ENCODE measurements around the gene C10orf90. TPM values are rescaled to one million over a fixed set of nuclear protein-coding genes. Genes with fewer than 3 reads are reported as not detected.

The C10orf90 gene
- total RNA-seq, 1 donor from 2014 or later = 0.89 TPM

DNA sequence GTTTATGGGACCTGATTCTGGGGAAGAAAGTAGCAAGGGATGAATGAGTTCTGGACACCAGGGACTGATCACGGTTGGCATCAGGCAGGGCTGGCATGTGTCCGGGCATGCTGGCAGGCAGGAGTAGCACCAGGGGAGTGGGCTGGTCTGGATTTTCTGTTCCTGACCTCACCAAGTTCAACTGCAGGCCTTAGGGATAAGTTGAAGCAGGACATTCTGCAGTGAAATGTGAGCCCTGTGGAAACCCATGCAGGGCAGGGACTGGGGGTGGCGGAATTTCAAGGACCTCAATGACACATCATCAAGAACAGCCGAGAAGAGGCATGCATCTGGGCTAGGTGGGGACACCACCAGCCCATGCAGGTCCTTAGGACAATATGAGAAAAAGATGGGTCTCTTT lies 202.0 kb downstream of the C10orf90 start:
- Mint-ChIP-seq H3K27ac (ENCODE audit: unreplicated experiment) (no peak overlapping the region), H3K27me3 (ENCODE audit: low read depth) (no peaks in the 10 kb centered on the region), H3K4me1 (peaks cover 11% of the 10 kb centered on the region), H3K36me3 (ENCODE audit: low read depth) (no peaks in the 10 kb centered on the region), H3K9me3 (no peaks in the 10 kb centered on the region), H3K4me3 (no peak overlapping the region)
- TF ChIP-seq, protein P1, sequence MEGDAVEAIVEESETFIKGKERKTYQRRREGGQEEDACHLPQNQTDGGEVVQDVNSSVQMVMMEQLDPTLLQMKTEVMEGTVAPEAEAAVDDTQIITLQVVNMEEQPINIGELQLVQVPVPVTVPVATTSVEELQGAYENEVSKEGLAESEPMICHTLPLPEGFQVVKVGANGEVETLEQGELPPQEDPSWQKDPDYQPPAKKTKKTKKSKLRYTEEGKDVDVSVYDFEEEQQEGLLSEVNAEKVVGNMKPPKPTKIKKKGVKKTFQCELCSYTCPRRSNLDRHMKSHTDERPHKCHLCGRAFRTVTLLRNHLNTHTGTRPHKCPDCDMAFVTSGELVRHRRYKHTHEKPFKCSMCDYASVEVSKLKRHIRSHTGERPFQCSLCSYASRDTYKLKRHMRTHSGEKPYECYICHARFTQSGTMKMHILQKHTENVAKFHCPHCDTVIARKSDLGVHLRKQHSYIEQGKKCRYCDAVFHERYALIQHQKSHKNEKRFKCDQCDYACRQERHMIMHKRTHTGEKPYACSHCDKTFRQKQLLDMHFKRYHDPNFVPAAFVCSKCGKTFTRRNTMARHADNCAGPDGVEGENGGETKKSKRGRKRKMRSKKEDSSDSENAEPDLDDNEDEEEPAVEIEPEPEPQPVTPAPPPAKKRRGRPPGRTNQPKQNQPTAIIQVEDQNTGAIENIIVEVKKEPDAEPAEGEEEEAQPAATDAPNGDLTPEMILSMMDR (conservative IDR thresholded peaks at IDR 0.05) = no peak
- DNase-seq (ENCODE audit: low read depth, low spot score) = no peak

DNA sequence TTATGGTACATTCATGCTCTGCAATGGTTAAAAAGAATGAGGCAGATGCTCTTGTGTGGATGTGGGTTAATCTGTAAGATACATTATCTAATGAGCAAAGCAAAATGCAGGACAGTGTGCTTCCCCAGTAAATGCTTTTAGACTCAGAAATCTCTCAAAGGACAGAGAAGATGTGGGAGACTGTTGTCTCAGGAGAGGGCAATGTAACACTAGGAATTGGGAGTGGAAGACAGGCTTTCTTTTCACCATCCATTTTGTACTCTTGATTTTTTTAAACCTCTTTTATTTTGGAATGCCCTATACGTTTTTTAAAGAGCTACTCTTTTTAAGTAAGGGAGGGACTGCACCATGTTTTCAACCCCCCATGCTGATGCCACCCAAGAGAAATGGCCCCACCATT lies 204.7 kb downstream of the C10orf90 start:
- H3K4me3 Mint-ChIP-seq = no peak overlapping the region
- DNase-seq (ENCODE audit: low read depth, low spot score) = no peak
- no peaks in the 10 kb centered on the region for H3K36me3 Mint-ChIP-seq (ENCODE audit: low read depth)
- TF ChIP-seq, protein P1 (conservative IDR thresholded peaks at IDR 0.05) = no peak
- H3K27me3 Mint-ChIP-seq (ENCODE audit: low read depth) = no peaks in the 10 kb centered on the region
- no peak overlapping the region for H3K27ac Mint-ChIP-seq (ENCODE audit: unreplicated experiment)
- peaks cover 13% of the 10 kb centered on the region for H3K4me1 Mint-ChIP-seq
- peaks cover 8% of the 10 kb centered on the region for H3K9me3 Mint-ChIP-seq

DNA sequence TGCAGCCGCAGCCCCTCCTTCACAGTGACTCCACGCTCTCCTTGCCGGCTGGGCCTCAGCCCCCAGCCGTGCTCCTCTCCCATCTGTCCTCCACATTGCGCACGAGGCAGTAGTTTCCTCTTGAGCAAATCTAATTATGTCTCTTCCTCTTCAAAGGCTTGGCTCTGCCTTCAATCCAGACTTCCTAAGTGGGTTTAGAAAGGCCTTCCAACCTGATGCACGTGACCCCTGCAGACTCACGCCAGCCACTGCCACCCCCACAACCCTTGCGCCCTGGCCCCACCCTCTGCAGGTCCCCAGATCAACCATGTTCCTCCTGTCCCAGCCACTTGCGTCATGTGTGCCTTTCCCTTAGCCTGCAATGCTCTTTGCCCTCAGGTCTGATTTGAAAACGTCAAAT lies 207.2 kb downstream of the C10orf90 start:
- Mint-ChIP-seq H3K27me3 (ENCODE audit: low read depth) (no peaks in the 10 kb centered on the region), H3K4me1 (peaks cover 5% of the 10 kb centered on the region), H3K4me3 (no peak overlapping the region), H3K36me3 (ENCODE audit: low read depth) (no peaks in the 10 kb centered on the region), H3K27ac (ENCODE audit: unreplicated experiment) (peak overlapping the region; percentile 94), H3K9me3 (peaks cover 8% of the 10 kb centered on the region)
- DNase-seq (ENCODE audit: low read depth, low spot score) = no peak
- TF ChIP-seq, protein P1 (conservative IDR thresholded peaks at IDR 0.05) = no peak

DNA sequence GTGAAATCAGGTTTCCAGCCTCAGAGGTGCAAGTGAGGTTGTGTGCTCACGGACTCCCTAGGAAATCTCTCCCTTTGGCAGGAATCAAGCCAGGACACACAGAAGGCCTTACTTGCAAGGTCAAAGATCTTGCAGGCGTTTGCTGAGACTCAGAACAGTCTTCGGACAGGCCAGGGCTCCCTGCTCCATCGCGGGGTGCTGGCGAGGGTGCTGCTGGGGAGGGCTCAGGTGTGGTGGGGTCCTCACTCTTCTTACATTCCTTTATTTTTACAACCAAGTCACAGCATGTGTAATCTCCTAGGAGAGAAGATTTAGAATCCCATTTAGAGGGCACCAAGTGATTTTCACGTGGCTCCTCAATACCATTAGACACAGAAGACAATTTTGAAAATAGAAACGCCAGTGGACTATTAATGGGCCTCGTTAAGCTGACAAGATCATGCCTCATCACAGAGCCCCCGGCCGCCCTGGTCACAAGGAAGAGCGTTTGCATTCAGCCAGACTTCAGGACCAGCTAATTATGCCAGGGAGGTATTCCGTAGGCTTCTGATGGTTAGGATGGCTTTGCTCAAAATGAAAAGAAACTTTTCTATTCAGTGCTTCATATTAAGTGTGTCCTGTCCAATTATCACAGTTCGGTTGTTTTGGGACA lies 209.1 kb downstream of the C10orf90 start:
- TF ChIP-seq, protein P1 (conservative IDR thresholded peaks at IDR 0.05) = no peak
- H3K4me3 Mint-ChIP-seq = no peak overlapping the region
- H3K4me1 Mint-ChIP-seq = peaks cover 5% of the 10 kb centered on the region
- H3K27me3 Mint-ChIP-seq (ENCODE audit: low read depth) = no peaks in the 10 kb centered on the region
- H3K9me3 Mint-ChIP-seq = peaks cover 8% of the 10 kb centered on the region
- no peaks in the 10 kb centered on the region for H3K36me3 Mint-ChIP-seq (ENCODE audit: low read depth)
- no peak overlapping the region for H3K27ac Mint-ChIP-seq (ENCODE audit: unreplicated experiment)
- DNase-seq (ENCODE audit: low read depth, low spot score) = no peak

DNA sequence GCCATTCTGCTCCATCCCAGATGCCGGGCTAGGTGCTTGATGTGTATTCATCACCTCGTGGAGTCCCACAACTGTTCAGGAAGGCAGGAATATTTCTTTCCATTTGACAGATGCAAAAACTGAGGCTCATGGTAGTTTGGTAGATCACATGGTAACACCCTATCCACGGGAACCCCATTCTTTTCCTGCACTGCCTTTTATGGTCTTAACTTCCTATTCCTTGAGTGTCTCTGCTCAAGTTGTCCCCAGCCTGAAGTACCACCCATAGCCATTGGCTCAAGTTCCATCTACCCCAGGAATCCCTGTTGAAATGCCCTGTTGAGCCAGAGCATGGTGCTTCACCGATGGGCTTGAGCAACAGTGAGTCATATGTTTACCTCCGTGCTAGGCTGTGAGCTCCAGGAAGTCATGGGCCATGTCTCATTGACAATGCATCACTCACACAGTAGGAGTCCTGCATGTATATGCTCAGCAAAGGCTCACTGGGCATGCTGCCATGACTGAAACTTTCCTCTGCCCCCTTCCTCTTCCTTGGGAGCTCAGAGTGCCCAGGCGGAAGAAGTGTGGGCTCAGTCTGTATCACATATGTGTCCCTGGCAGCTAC lies 210.5 kb downstream of the C10orf90 start:
- Mint-ChIP-seq H3K27ac (ENCODE audit: unreplicated experiment) (no peak overlapping the region), H3K27me3 (ENCODE audit: low read depth) (no peaks in the 10 kb centered on the region), H3K4me1 (peaks cover 5% of the 10 kb centered on the region), H3K36me3 (ENCODE audit: low read depth) (no peaks in the 10 kb centered on the region), H3K4me3 (no peak overlapping the region), H3K9me3 (peaks cover 8% of the 10 kb centered on the region)
- TF ChIP-seq, protein P1 (conservative IDR thresholded peaks at IDR 0.05) = no peak
- no peak for DNase-seq (ENCODE audit: low read depth, low spot score)

All from neural crest cell (in vitro differentiated cells).